DOHH2 (cell line): ENCODE results near the gene MACROD2.

Experiments used
- H3F3A ChIP-seq: fragments of 200-600 bp; sonication (generic), shearing (Covaris generic); 2 replicates; pipeline ENCODE4 v1.6.0; 2016; ENCODE audit warnings: antibody characterized with exemption, mild to moderate bottlenecking; ENCODE audit not compliant: control insufficient read depth, insufficient read depth
- H3K27ac ChIP-seq: fragments of 200-600 bp; sonication (generic); 2 replicates; pipeline ENCODE4 v1.5.1; 2014; ENCODE audit warnings: low read depth, mild to moderate bottlenecking, low read length, moderate library complexity
- H3K27me3 ChIP-seq: fragments of 200-600 bp; sonication (generic); 2 replicates; pipeline ENCODE4 v1.6.1; 2014; ENCODE audit warnings: mild to moderate bottlenecking, low read length, mixed read lengths; ENCODE audit not compliant: control insufficient read depth
- H3K36me3 ChIP-seq: fragments of 200-600 bp; sonication (generic); 2 replicates; pipeline ENCODE4 v1.6.1; 2014; ENCODE audit warnings: mild to moderate bottlenecking, low read length, moderate library complexity, mixed read lengths; ENCODE audit not compliant: control insufficient read depth
- H3K4me1 ChIP-seq: fragments of 200-600 bp; sonication (generic); 2 replicates; pipeline ENCODE4 v1.6.1; 2014; ENCODE audit warnings: mild to moderate bottlenecking, low read length, mixed read lengths; ENCODE audit not compliant: control insufficient read depth
- H3K4me2 ChIP-seq: fragments of 200-600 bp; sonication (generic); 2 replicates; pipeline ENCODE4 v1.6.0; 2014; ENCODE audit warnings: mild to moderate bottlenecking, low read length, moderate library complexity
- H3K4me3 ChIP-seq: fragments of 200-600 bp; sonication (generic); 2 replicates; pipeline ENCODE4 v1.5.1; 2014; ENCODE audit warnings: mild to moderate bottlenecking, low read length, mixed read lengths
- H3K79me2 ChIP-seq: fragments of 200-600 bp; sonication (generic); 2 replicates; pipeline ENCODE4 v1.6.1; 2014; ENCODE audit warnings: mild to moderate bottlenecking, low read length, mixed read lengths; ENCODE audit not compliant: control insufficient read depth
- H3K9me2 ChIP-seq: fragments of 200-600 bp; sonication (generic); replicated peaks from 2 replicates; pipeline ENCODE4 v1.6.1; 2014; ENCODE audit warnings: mild to moderate bottlenecking, low read length, mixed read lengths; ENCODE audit not compliant: control insufficient read depth
- H3K9me3 ChIP-seq: fragments of 200-600 bp; sonication (generic); 2 replicates; pipeline ENCODE4 v1.6.1; 2014; ENCODE audit warnings: antibody characterized with exemption, low read length, mixed read lengths; ENCODE audit not compliant: control insufficient read depth, insufficient read depth
- H4K20me1 ChIP-seq: fragments of 200-600 bp; sonication (generic); 2 replicates; pipeline ENCODE4 v1.6.0; 2014; ENCODE audit warnings: low read depth, mild to moderate bottlenecking, antibody characterized with exemption, low read length, moderate library complexity; ENCODE audit not compliant: control insufficient read depth, insufficient read depth
- EZH2phosphoT487 ChIP-seq: fragments of 200-600 bp; sonication (generic); IDR thresholded peaks from 2 replicates; pipeline ENCODE4 v1.6.1; 2017; ENCODE audit warnings: borderline replicate concordance, mild to moderate bottlenecking, antibody characterized with exemption, low read length, moderate library complexity, mixed read lengths
- TF ChIP-seq, protein P1 (sequence below): fragments of 200-600 bp; sonication (generic); IDR thresholded peaks from one replicate; pipeline ENCODE4 v1.5.1; 2014; ENCODE audit warnings: antibody characterized with exemption, mild to moderate bottlenecking, low read depth, low read length; ENCODE audit not compliant: poor library complexity, severe bottlenecking

The MACROD2 gene

DNA sequence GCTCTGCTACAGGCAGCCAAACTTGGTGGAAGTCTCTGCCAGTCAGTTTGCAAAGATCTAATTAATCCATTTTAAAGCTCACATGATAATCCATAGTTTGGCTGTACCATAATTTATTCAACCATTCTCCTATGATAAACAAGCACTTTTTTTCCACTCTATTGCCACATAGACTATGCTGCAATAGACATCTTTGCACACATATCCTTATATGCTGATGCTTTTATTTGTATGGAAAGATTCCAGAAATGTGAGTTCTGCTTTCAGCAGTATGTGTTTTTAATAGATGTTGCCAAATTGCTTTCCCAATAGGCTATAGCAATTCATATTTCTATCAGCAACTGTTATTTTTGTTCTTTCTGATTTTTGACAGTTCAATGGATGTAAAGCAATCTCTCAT, 1950.0 kb downstream of the MACROD2 start:
- Histone ChIP-seq H3K4me1 (no peaks in the 10 kb centered on the region), H3K79me2 (no peaks in the 10 kb centered on the region), H3K27me3 (no peaks in the 10 kb centered on the region), H3K9me3 (no peaks in the 10 kb centered on the region), H3F3A (no peaks in the 10 kb centered on the region), H3K4me3 (no peak overlapping the region), H3K27ac (no peak overlapping the region), H3K4me2 (no peak overlapping the region), H3K9me2 (no peaks in the 10 kb centered on the region), H4K20me1 (no peaks in the 10 kb centered on the region), H3K36me3 (no peaks in the 10 kb centered on the region)
- no peak for TF ChIP-seq EZH2phosphoT487
- TF ChIP-seq, protein P1, sequence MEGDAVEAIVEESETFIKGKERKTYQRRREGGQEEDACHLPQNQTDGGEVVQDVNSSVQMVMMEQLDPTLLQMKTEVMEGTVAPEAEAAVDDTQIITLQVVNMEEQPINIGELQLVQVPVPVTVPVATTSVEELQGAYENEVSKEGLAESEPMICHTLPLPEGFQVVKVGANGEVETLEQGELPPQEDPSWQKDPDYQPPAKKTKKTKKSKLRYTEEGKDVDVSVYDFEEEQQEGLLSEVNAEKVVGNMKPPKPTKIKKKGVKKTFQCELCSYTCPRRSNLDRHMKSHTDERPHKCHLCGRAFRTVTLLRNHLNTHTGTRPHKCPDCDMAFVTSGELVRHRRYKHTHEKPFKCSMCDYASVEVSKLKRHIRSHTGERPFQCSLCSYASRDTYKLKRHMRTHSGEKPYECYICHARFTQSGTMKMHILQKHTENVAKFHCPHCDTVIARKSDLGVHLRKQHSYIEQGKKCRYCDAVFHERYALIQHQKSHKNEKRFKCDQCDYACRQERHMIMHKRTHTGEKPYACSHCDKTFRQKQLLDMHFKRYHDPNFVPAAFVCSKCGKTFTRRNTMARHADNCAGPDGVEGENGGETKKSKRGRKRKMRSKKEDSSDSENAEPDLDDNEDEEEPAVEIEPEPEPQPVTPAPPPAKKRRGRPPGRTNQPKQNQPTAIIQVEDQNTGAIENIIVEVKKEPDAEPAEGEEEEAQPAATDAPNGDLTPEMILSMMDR, result no peak

DNA sequence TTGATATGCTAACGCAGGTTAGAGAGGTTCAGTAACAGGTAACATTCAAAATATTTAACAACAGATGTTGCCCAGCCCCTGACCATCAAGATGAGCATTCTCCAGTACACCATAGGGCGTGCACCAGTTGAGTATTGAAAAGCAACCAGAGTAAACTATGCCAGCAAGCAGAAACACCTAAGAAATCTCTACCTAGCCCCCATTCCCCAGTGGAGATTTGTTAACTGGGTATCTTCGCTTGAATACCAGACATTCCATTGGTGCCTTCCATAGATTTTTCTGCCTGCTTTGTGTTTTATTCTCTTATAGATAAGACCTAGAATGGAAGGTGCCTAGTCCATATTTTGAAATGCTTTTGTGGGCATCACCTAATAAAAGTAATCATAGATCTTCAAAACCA, 1954.1 kb downstream of the MACROD2 start:
- H4K20me1 ChIP-seq, result no peaks in the 10 kb centered on the region
- no peak overlapping the region for H3K4me2 ChIP-seq
- no peak overlapping the region for H3K4me3 ChIP-seq
- H3K9me2 ChIP-seq, result no peaks in the 10 kb centered on the region
- H3K36me3 ChIP-seq, result no peaks in the 10 kb centered on the region
- H3K79me2 ChIP-seq, result no peaks in the 10 kb centered on the region
- no peak overlapping the region for H3K27ac ChIP-seq
- TF ChIP-seq, protein P1, result no peak
- TF ChIP-seq EZH2phosphoT487, result no peak
- no peaks in the 10 kb centered on the region for H3K27me3 ChIP-seq
- H3K9me3 ChIP-seq, result no peaks in the 10 kb centered on the region
- H3K4me1 ChIP-seq, result no peaks in the 10 kb centered on the region
- no peaks in the 10 kb centered on the region for H3F3A ChIP-seq

DNA sequence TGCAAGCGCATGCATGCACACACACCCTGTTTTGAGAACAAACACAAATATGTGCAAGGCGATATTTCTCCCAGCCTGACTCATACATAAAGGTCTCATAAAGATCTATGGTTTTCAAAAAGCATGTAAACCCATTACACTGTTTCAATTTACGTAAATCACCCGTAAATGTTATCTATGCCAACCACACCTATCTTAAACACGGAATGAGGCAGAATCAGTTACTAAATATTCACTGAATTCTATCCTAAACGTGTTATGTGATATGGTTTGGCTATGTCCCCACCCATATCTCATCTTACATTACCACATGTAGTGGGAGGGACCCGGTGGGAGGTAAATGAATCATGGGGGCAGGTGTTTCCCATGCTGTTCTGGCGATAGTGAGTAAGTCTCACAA, 1956.3 kb downstream of the MACROD2 start:
- Histone ChIP-seq H3K27me3 (no peaks in the 10 kb centered on the region), H3F3A (no peaks in the 10 kb centered on the region), H4K20me1 (no peaks in the 10 kb centered on the region), H3K79me2 (no peaks in the 10 kb centered on the region), H3K4me2 (no peak overlapping the region), H3K4me1 (no peaks in the 10 kb centered on the region), H3K9me2 (no peaks in the 10 kb centered on the region), H3K4me3 (no peak overlapping the region), H3K27ac (no peak overlapping the region), H3K9me3 (no peaks in the 10 kb centered on the region), H3K36me3 (no peaks in the 10 kb centered on the region)
- no peak for TF ChIP-seq EZH2phosphoT487

DNA sequence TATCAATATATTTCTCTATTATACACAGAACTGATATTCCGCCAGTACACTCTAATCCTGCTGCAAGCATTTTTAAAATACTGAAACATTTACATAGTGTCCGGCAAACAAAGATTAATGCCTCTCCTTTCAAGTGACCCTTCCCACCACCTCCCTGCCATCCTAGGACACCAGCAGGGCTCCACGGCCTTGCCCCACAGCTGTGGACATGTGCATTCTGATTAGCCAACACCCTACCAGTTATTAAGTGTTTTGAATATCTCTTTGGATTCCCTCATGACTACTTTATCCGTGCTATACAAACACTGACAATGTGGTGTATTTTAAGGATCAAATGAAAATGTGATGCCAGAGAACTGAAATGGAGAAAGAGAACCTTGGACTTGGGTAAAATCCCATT, 1962.8 kb downstream of the MACROD2 start:
- Histone ChIP-seq H3F3A (no peaks in the 10 kb centered on the region), H3K4me2 (no peak overlapping the region), H3K4me1 (no peaks in the 10 kb centered on the region), H3K27ac (no peak overlapping the region), H3K79me2 (no peaks in the 10 kb centered on the region), H3K9me2 (no peaks in the 10 kb centered on the region), H3K27me3 (no peaks in the 10 kb centered on the region), H4K20me1 (no peaks in the 10 kb centered on the region), H3K9me3 (no peaks in the 10 kb centered on the region), H3K4me3 (no peak overlapping the region), H3K36me3 (no peaks in the 10 kb centered on the region)
- TF ChIP-seq EZH2phosphoT487, result no peak
- TF ChIP-seq, protein P1, result no peak
